Mesendoderm (in vitro differentiated cells): ENCODE measurements around the gene CRELD2.

ENCODE experiments used
- DNase-seq: peaks from one replicate; pipeline ENCODE4 v3.0.0; 2013
- H2AK5ac ChIP-seq: 2 replicates; pipeline ENCODE4 v1.6.1; 2013; ENCODE audit warnings: low read length, inconsistent platforms
- H2BK120ac ChIP-seq: 2 replicates; pipeline ENCODE4 v1.6.1; 2013; ENCODE audit warnings: low read depth, mild to moderate bottlenecking, low read length, moderate library complexity, mixed read lengths
- H2BK15ac ChIP-seq: replicated peaks from 2 replicates; pipeline ENCODE4 v1.6.1; 2013; ENCODE audit warnings: low read depth, mild to moderate bottlenecking, moderate library complexity
- H2BK5ac ChIP-seq: 2 replicates; pipeline ENCODE4 v1.6.1; 2013; ENCODE audit warnings: low read length, inconsistent platforms
- H3K18ac ChIP-seq: 2 replicates; pipeline ENCODE4 v1.6.1; 2013; ENCODE audit warnings: mild to moderate bottlenecking, low read length, mixed read lengths
- H3K23ac ChIP-seq: one replicate; pipeline ENCODE4 v1.6.1; 2013; ENCODE audit warnings: low read length
- H3K27ac ChIP-seq: 2 replicates; pipeline ENCODE4 v1.5.1; 2013; ENCODE audit warnings: low read depth, mild to moderate bottlenecking, inconsistent platforms, low read length, moderate library complexity
- H3K27me3 ChIP-seq: 2 replicates; pipeline ENCODE4 v1.6.1; 2013; ENCODE audit warnings: low read length, control low read depth, mild to moderate bottlenecking, inconsistent platforms; ENCODE audit not compliant: insufficient read depth, poor library complexity
- H3K36me3 ChIP-seq: 2 replicates; pipeline ENCODE4 v1.6.1; 2013; ENCODE audit warnings: low read length, inconsistent platforms; ENCODE audit not compliant: control insufficient read depth, insufficient read depth
- H3K4ac ChIP-seq: one replicate; pipeline ENCODE4 v1.6.1; 2013; ENCODE audit warnings: low read depth, mild to moderate bottlenecking, low read length, moderate library complexity
- H3K4me1 ChIP-seq: 2 replicates; pipeline ENCODE4 v1.6.1; 2013; ENCODE audit warnings: low read depth, low read length, inconsistent platforms; ENCODE audit not compliant: control insufficient read depth
- H3K4me2 ChIP-seq: 2 replicates; pipeline ENCODE4 v1.6.1; 2013; ENCODE audit warnings: low read length
- H3K4me3 ChIP-seq: 2 replicates; pipeline ENCODE4 v1.5.1; 2013; ENCODE audit warnings: mild to moderate bottlenecking, low read length
- H3K56ac ChIP-seq: one replicate; pipeline ENCODE4 v1.6.1; 2013; ENCODE audit warnings: low read length
- H3K79me1 ChIP-seq: 2 replicates; pipeline ENCODE4 v1.6.1; 2013; ENCODE audit warnings: low read length, inconsistent platforms
- H3K79me2 ChIP-seq: 2 replicates; pipeline ENCODE4 v1.6.1; 2013; ENCODE audit warnings: mild to moderate bottlenecking, low read length; ENCODE audit not compliant: control insufficient read depth, insufficient read depth
- H3K9ac ChIP-seq: 2 replicates; pipeline ENCODE4 v1.6.1; 2013; ENCODE audit warnings: low read length, inconsistent platforms
- H4K5ac ChIP-seq: one replicate; pipeline ENCODE4 v1.6.1; 2013; ENCODE audit warnings: low read length
- H4K8ac ChIP-seq: one replicate; pipeline ENCODE4 v1.6.1; 2013; ENCODE audit warnings: low read depth, mild to moderate bottlenecking, control low read depth, low read length, moderate library complexity
- WGBS: extraction: QIAGEN DNeasy Blood & Tissue Kit; methylation state at CpG from one replicate; pipeline ENCODE4 v1.1.7; 2013; ENCODE audit warnings: low lambda C conversion rate, missing lambda C conversion rate; ENCODE audit not compliant: insufficient coverage; ENCODE audit errors: extremely low coverage; 5-methylcytosine and 5-hydroxymethylcytosine counted together

Gene CRELD2

GRCh38 chr22:49892226-49892899, 26.1 kb upstream of the CRELD2 start:
- no peaks in the 10 kb centered on the region for H3K4me1 ChIP-seq
- no peaks in the 10 kb centered on the region for H3K36me3 ChIP-seq
- no peak overlapping the region for H3K4me2 ChIP-seq
- H3K79me2 ChIP-seq = no peaks in the 10 kb centered on the region
- no peak overlapping the region for H4K8ac ChIP-seq
- H2BK5ac ChIP-seq = no peak overlapping the region
- H2AK5ac ChIP-seq = no peak overlapping the region
- no peak for DNase-seq
- no peaks in the 10 kb centered on the region for H3K27me3 ChIP-seq
- H3K56ac ChIP-seq = no peak overlapping the region
- no peak overlapping the region for H3K18ac ChIP-seq
- peaks cover 4% of the 10 kb centered on the region for H3K79me1 ChIP-seq
- H3K27ac ChIP-seq = no peak overlapping the region
- no peak overlapping the region for H3K9ac ChIP-seq
- H2BK15ac ChIP-seq = no peak overlapping the region
- no CpG with 5 or more reads among the region's 4 CpGs for WGBS
- no peak overlapping the region for H3K4me3 ChIP-seq
- H3K4ac ChIP-seq = no peak overlapping the region
- no peak overlapping the region for H4K5ac ChIP-seq
- no peak overlapping the region for H2BK120ac ChIP-seq
- H3K23ac ChIP-seq = no peak overlapping the region

GRCh38 chr22:49893025-49893424, 25.4 kb upstream of the CRELD2 start:
- no peak overlapping the region for H2BK5ac ChIP-seq
- no peak overlapping the region for H3K4ac ChIP-seq
- H3K9ac ChIP-seq = no peak overlapping the region
- no peak overlapping the region for H2AK5ac ChIP-seq
- H3K4me1 ChIP-seq = no peaks in the 10 kb centered on the region
- H3K4me3 ChIP-seq = no peak overlapping the region
- H3K27ac ChIP-seq = no peak overlapping the region
- no peak overlapping the region for H2BK120ac ChIP-seq
- H3K79me2 ChIP-seq = no peaks in the 10 kb centered on the region
- H3K36me3 ChIP-seq = no peaks in the 10 kb centered on the region
- DNase-seq = no peak
- WGBS = no CpG with 5 or more reads among the region's 4 CpGs
- no peak overlapping the region for H2BK15ac ChIP-seq
- peaks cover 4% of the 10 kb centered on the region for H3K79me1 ChIP-seq
- H4K8ac ChIP-seq = no peak overlapping the region
- H3K27me3 ChIP-seq = no peaks in the 10 kb centered on the region
- no peak overlapping the region for H3K56ac ChIP-seq
- H3K23ac ChIP-seq = no peak overlapping the region
- H3K4me2 ChIP-seq = no peak overlapping the region
- H3K18ac ChIP-seq = no peak overlapping the region
- no peak overlapping the region for H4K5ac ChIP-seq

GRCh38 chr22:49894322-49895054, 23.9 kb upstream of the CRELD2 start:
- H3K79me1 ChIP-seq = peaks cover 2% of the 10 kb centered on the region
- no peaks in the 10 kb centered on the region for H3K4me1 ChIP-seq
- H2BK15ac ChIP-seq = no peak overlapping the region
- no peak overlapping the region for H4K5ac ChIP-seq
- no peaks in the 10 kb centered on the region for H3K79me2 ChIP-seq
- H2AK5ac ChIP-seq = no peak overlapping the region
- H3K4me3 ChIP-seq = no peak overlapping the region
- no peak overlapping the region for H3K9ac ChIP-seq
- no peak overlapping the region for H3K27ac ChIP-seq
- no CpG with 5 or more reads among the region's 8 CpGs for WGBS
- H3K4me2 ChIP-seq = no peak overlapping the region
- H4K8ac ChIP-seq = no peak overlapping the region
- no peak overlapping the region for H3K4ac ChIP-seq
- no peak overlapping the region for H2BK5ac ChIP-seq
- H2BK120ac ChIP-seq = no peak overlapping the region
- H3K36me3 ChIP-seq = no peaks in the 10 kb centered on the region
- no peak for DNase-seq
- H3K23ac ChIP-seq = no peak overlapping the region
- H3K18ac ChIP-seq = no peak overlapping the region
- no peak overlapping the region for H3K56ac ChIP-seq
- no peaks in the 10 kb centered on the region for H3K27me3 ChIP-seq

- Histone ChIP-seq H3K56ac (no peak overlapping the region), H3K4me1 (no peaks in the 10 kb centered on the region), H3K79me1 (no peaks in the 10 kb centered on the region), H3K79me2 (no peaks in the 10 kb centered on the region), H2BK15ac (no peak overlapping the region), H3K9ac (no peak overlapping the region), H3K4me2 (no peak overlapping the region), H3K4me3 (no peak overlapping the region), H3K4ac (no peak overlapping the region), H4K8ac (no peak overlapping the region), H4K5ac (no peak overlapping the region), H3K27me3 (no peaks in the 10 kb centered on the region), H3K27ac (no peak overlapping the region), H2BK5ac (no peak overlapping the region), H3K23ac (no peak overlapping the region), H3K36me3 (no peaks in the 10 kb centered on the region), H2BK120ac (no peak overlapping the region), H3K18ac (no peak overlapping the region), H2AK5ac (no peak overlapping the region)
- DNase-seq = no peak
- WGBS = no CpG with 5 or more reads among the region's 5 CpGs
Measured at GRCh38 chr22:49896201-49896600, 22.2 kb upstream of the CRELD2 start.

- Histone ChIP-seq H3K56ac (no peak overlapping the region), H3K4ac (no peak overlapping the region), H3K79me2 (no peaks in the 10 kb centered on the region), H3K36me3 (peaks cover 5% of the 10 kb centered on the region), H4K5ac (no peak overlapping the region), H3K4me2 (no peak overlapping the region), H2BK5ac (no peak overlapping the region), H3K9ac (no peak overlapping the region), H3K79me1 (no peaks in the 10 kb centered on the region), H3K27me3 (no peaks in the 10 kb centered on the region), H2AK5ac (no peak overlapping the region), H3K4me3 (no peak overlapping the region), H4K8ac (no peak overlapping the region), H3K4me1 (no peaks in the 10 kb centered on the region), H3K18ac (no peak overlapping the region), H3K23ac (no peak overlapping the region), H2BK15ac (no peak overlapping the region), H3K27ac (no peak overlapping the region), H2BK120ac (no peak overlapping the region)
- no peak for DNase-seq
- no CpG with 5 or more reads among the region's 8 CpGs for WGBS
Measured at GRCh38 chr22:49897015-49897684, 21.3 kb upstream of the CRELD2 start.
